ENCODE measurements around the gene TMSB10.

DNA sequence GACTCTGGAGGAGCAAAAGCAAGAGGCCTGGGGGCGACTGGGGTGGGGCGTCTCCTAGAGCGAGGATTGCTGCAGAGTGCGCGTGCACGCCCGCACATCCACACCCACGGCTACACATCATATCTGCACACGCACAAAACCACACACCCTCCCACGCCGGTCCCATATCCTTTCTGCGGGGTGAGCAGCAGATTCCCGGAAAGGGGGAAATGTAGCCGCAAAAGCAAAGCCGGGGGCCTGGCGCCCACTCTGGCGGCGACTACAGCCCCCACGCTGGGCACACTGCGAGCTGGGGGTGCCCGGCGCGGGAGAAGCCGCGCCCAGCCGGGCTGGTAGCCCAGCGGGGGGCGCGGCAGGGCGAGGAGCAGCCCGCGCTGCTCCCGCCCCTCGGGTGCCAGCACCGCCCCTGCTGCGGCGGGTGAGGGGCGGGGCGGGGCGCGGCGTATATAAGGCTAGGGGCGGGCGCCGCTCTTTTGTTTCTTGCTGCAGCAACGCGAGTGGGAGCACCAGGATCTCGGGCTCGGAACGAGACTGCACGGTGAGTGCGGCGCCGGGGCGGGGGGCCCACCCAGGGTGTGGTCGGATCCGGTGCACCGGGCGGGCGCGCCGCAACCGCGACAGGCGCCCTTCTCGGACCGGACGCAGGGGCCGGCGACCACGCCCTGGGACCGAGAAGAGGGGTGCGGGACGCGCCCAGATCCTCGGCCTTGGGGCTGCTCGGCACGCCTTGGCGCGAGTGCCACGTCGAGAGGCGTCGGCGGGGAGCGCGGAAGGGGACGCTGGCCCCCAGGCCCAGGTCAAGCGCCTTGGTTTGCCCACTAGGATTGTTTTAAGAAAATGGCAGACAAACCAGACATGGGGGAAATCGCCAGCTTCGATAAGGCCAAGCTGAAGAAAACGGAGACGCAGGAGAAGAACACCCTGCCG is at the start of gene TMSB10:
- TF ChIP-seq, protein P1, sequence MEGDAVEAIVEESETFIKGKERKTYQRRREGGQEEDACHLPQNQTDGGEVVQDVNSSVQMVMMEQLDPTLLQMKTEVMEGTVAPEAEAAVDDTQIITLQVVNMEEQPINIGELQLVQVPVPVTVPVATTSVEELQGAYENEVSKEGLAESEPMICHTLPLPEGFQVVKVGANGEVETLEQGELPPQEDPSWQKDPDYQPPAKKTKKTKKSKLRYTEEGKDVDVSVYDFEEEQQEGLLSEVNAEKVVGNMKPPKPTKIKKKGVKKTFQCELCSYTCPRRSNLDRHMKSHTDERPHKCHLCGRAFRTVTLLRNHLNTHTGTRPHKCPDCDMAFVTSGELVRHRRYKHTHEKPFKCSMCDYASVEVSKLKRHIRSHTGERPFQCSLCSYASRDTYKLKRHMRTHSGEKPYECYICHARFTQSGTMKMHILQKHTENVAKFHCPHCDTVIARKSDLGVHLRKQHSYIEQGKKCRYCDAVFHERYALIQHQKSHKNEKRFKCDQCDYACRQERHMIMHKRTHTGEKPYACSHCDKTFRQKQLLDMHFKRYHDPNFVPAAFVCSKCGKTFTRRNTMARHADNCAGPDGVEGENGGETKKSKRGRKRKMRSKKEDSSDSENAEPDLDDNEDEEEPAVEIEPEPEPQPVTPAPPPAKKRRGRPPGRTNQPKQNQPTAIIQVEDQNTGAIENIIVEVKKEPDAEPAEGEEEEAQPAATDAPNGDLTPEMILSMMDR (IDR thresholded peaks at IDR 0.05) = peak in 1 of 7 experiments; percentile 28
- TF ChIP-seq EP300 (IDR thresholded peaks at IDR 0.05) (no peak), POLR2A (IDR thresholded peaks at IDR 0.05) (peak in 1 of 4 donors; percentile 73)

Measured in stomach (tissue), 4 donors.